Kidney (tissue), 14 donors: ENCODE results near the gene HOXC5. TPM values are rescaled to one million over a fixed set of nuclear protein-coding genes. Genes with fewer than 3 reads are reported as not detected.

Source experiments
- DNase-seq, 5 donors: peaks; one replicate each; pipeline ENCODE4 v3.0.0-alpha.2; 2013 to 2020
- FAIRE-seq: peaks from 2 replicates; lab custom pipeline; 2012; peaks lifted over from hg19 to GRCh38; lab: Jason Lieb, UNC
- H3K27ac ChIP-seq, 2 donors: one replicate each; pipeline ENCODE4 v1.7.0; 2013; ENCODE audit warnings: low read depth in 2 of 2, low read length in 2 of 2, inconsistent platforms in 1 of 2
- H3K27me3 ChIP-seq: one replicate; pipeline ENCODE4 v1.7.1; 2013; ENCODE audit warnings: low read length, inconsistent platforms; ENCODE audit not compliant: control insufficient read depth, insufficient read depth
- H3K36me3 ChIP-seq, 3 donors: one replicate each; pipeline versions ENCODE4 v1.7.0 to v1.7.1; 2013; ENCODE audit warnings: low read length in 3 of 3, control low read depth in 1 of 3, inconsistent platforms in 1 of 3; ENCODE audit not compliant: insufficient read depth in 3 of 3, control insufficient read depth in 2 of 3
- H3K4me1 ChIP-seq, 3 donors: one replicate each; pipeline versions ENCODE4 v1.7.0 to v1.7.1; 2013; ENCODE audit warnings: low read length in 3 of 3, inconsistent platforms in 1 of 3, low read depth in 1 of 3; ENCODE audit not compliant: control insufficient read depth in 2 of 3, insufficient read depth in 2 of 3
- H3K4me3 ChIP-seq, 3 donors: one replicate each; pipeline versions ENCODE4 v1.7.0 to v1.8.1; 2013; ENCODE audit warnings: low read length in 3 of 3, control low read depth in 1 of 3, inconsistent platforms in 1 of 3
- H3K9ac ChIP-seq, 3 donors: one replicate each; pipeline versions ENCODE4 v1.7.0 to v1.7.1; 2013; ENCODE audit warnings: low read length in 3 of 3, control low read depth in 1 of 3, inconsistent platforms in 1 of 3
- H3K9me3 ChIP-seq, 3 donors: one replicate each; pipeline versions ENCODE4 v1.7.0 to v1.7.1; 2013; ENCODE audit warnings: low read length in 3 of 3, control low read depth in 1 of 3, inconsistent platforms in 1 of 3; ENCODE audit not compliant: control insufficient read depth in 2 of 3, insufficient read depth in 1 of 3
- CTCF ChIP-seq: IDR thresholded peaks from 3 replicates; pipeline ENCODE4 v1.5.1; 2012; ENCODE audit warnings: mild to moderate bottlenecking, moderate library complexity, borderline replicate concordance; ENCODE audit not compliant: insufficient read depth; ENCODE audit errors: extremely low read depth
- intact Hi-C: fragments of 100-400 bp; cut with DNase I; formaldehyde crosslinking; loops from one replicate; pipeline ENCODE4 v1.11.1; 2022
- polyA plus RNA-seq: library from polyadenylated mRNA; stranded (reverse); fragments of 350-450 nt; fragmentation: Illumina TruSeq; extraction: RNeasy Lipid Tissue Mini Kit (QIAGEN cat#74804); gene quantifications from one replicate; pipeline ENCODE4 v1.2.3, GENCODE V29; 2014; ENCODE audit warnings: low read depth, low replicate concordance; ENCODE audit not compliant: insufficient read depth
- total RNA-seq: library from RNA; stranded (reverse); fragmentation: NEBNext Ultra II Directional; extraction: Animal tissue kit (Norgen Biotek cat#: 25700); gene quantifications from one replicate; pipeline ENCODE4 v1.2.1, GENCODE V29; 2021
- donor health status: control.
- donor health status: control.
- donor health status: control.
- donor health status: control.
- donor health status: control.
- donor health status: DM: yes; HTN: yes; CAD: no.
- donor health status: Normal renal cell carcinoma (clear cell type).

The HOXC5 gene
- total and polyA plus RNA-seq, 2 donors from 2014 or later, result 0.24 to 4.8 TPM

DNA sequence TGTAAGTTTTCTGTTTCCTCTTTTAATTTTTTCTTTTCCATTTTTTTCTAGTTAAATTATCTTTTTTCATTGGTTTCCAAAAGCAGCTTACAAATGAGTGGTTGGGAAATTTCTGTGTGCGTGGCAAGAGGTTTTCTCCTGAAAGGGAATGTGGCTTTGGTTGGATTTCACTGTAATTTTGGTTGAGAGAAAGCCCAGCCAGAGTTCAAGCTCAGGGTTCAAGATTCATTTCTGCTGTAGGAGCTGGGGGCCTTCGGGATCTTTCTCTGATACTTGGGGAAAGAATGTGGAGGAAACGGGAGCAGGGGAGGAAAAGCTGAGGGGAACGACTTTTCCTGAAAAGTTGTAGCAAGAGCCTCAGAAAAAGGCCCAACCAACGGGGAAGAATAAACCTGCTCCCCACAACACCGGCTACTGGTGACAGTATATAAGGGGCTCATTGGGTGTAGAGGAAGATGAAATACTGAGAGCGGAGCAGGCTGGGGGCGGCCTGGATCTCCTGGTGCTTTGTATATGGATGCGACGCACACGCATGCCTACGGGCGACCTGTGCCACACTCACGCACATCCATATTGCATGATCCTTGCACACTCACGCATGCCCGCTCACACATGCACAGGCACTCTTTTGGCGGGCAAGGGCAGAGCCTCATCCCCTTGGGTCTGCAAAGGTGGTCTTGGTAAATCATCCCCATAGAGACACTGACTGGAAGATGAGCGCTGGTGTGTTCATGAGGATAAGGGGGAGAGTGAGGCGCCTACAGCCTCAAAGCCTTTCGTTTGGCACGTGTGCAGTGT, 46.0 kb upstream of the HOXC5 start:
- Histone ChIP-seq H3K4me3 (peak overlapping the region; percentile 79 to 86 (median 80)), H3K4me1 (peaks cover 0 to 26% (median 10%) of the 10 kb centered on the region in 3 donors), H3K27ac (peak overlapping the region; percentile 93 to 95), H3K36me3 (no peaks in the 10 kb centered on the region), H3K27me3 (peaks cover 2% of the 10 kb centered on the region), H3K9ac (peak overlapping the region; percentile 21 to 97 (median 82)), H3K9me3 (no peaks in the 10 kb centered on the region)
- no peak for TF ChIP-seq CTCF
- intact Hi-C loops, result no loop called here
- FAIRE-seq (no peak), DNase-seq (peak in 1 of 5 donors; percentile 44)

DNA sequence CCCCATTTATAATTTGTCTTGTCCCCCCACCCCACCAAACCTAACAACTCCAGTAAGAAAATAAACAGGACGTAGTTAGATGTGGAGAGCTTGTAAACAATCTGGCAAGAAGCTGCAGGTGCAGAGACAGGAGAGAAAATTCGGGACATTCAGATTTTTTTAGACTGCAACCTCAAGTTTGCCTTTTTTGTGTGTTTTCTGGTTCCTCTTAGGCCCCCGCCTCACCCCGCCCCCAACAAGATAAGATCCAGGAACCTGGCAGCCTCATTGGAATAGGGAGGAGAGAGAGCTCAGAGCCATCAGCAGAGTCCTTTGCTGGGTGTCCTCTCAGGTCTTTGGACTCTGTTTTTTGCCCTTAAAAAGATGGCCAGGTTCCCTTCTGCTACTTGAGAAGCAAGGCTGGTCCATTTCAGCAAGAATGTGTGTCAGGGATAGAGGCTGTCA, 45.0 kb upstream of the HOXC5 start:
- DNase-seq, result peak in 1 of 5 donors; percentile 23
- Histone ChIP-seq H3K9me3 (no peaks in the 10 kb centered on the region), H3K4me1 (peaks cover 0 to 30% (median 11%) of the 10 kb centered on the region in 3 donors), H3K27me3 (peaks cover 2% of the 10 kb centered on the region), H3K9ac (peak overlapping the region; percentile 17 to 97 (median 82)), H3K36me3 (no peaks in the 10 kb centered on the region), H3K4me3 (peak overlapping the region; percentile 79 to 86 (median 80)), H3K27ac (peak overlapping the region; percentile 93 to 95)
- intact Hi-C loops, result no loop called here
- no peak for FAIRE-seq
- no peak for TF ChIP-seq CTCF

GRCh38 chr12:53988541-53989226, 44.2 kb upstream of the HOXC5 start:
- Histone ChIP-seq H3K4me3 (peak overlapping the region; percentile 49 to 86 (median 64)), H3K27me3 (peaks cover 5% of the 10 kb centered on the region), H3K27ac (peak overlapping the region; percentile 93 to 95), H3K4me1 (peaks cover 0 to 34% (median 17%) of the 10 kb centered on the region in 3 donors), H3K9ac (peak overlapping the region in 2 of 3 donors; percentile 57 to 62), H3K9me3 (no peaks in the 10 kb centered on the region), H3K36me3 (no peaks in the 10 kb centered on the region)
- TF ChIP-seq CTCF, result no peak
- DNase-seq (peak in 1 of 5 donors; percentile 73), FAIRE-seq (no peak)
- intact Hi-C loops, result no loop called here
